Measurements from ENCODE around the gene SLC24A2.

SLC24A2 gene

GRCh38 chr9:19759066-19759465, 29.8 kb downstream of the SLC24A2 start:
- DNase-seq (ENCODE audit: low read depth in 3 of 3): no peak

- no peak for DNase-seq (ENCODE audit: low read depth in 3 of 3)
These were observed 31.1 kb downstream of the SLC24A2 start for GRCh38 chr9:19757745-19758144.

GRCh38 chr9:19754921-19755320, 33.9 kb downstream of the SLC24A2 start:
- no peak for DNase-seq (ENCODE audit: low read depth in 3 of 3)

- no peak for DNase-seq (ENCODE audit: low read depth in 3 of 3)
These were observed 40.3 kb downstream of the SLC24A2 start for GRCh38 chr9:19748278-19749126.

GRCh38 chr9:19746223-19746622, 42.6 kb downstream of the SLC24A2 start:
- no peak for DNase-seq (ENCODE audit: low read depth in 3 of 3)

- no peak for DNase-seq (ENCODE audit: low read depth in 3 of 3)
These were observed 47.7 kb downstream of the SLC24A2 start for GRCh38 chr9:19741178-19741577.
